ENCODE data around the gene RABL6.
"Not testable (repeated sequence)": the region's sequence is repeated elsewhere in the genome, so short reads cannot be mapped to it uniquely, and the experiment has no call there.

RABL6 gene

GRCh38 chr9:136882109-136882946 is 74.6 kb downstream of the RABL6 start:
- peak; percentile 88 for DNase-seq (ENCODE audit: low read depth)

GRCh38 chr9:136882947-136883283 is 75.2 kb downstream of the RABL6 start:
- not testable (repeated sequence) for DNase-seq (ENCODE audit: low read depth)

- not testable (repeated sequence) for DNase-seq (ENCODE audit: low read depth)
Measured at GRCh38 chr9:136883670-136884069, 75.9 kb downstream of the RABL6 start.

GRCh38 chr9:136885950-136886578 is 78.3 kb downstream of the RABL6 start, which contains the start of gene TRAF2:
Gene TRAF2 (plus strand): TSS chr9:136886516. CDS start chr9:136898741, 12,225 bp downstream.
- peak; percentile 96 for DNase-seq (ENCODE audit: low read depth)

GRCh38 chr9:136886610-136887597 is 79.2 kb downstream of the RABL6 start:
- peak; percentile 14 for DNase-seq (ENCODE audit: low read depth)

GRCh38 chr9:136888454-136888853 is 80.7 kb downstream of the RABL6 start:
- no peak for DNase-seq (ENCODE audit: low read depth)

GRCh38 chr9:136889858-136890257 is 82.1 kb downstream of the RABL6 start:
- DNase-seq (ENCODE audit: low read depth) = no peak

- DNase-seq (ENCODE audit: low read depth) = no peak
Measured at GRCh38 chr9:136890661-136891060, 82.9 kb downstream of the RABL6 start.

Data from activated T-helper 9 cell treated with anti-CD3 and anti-CD28 coated beads, Interleukin-2, amount 50 U/mL, for 16 hours (primary cell).